ENCODE data around the gene FOXO3.

Gene FOXO3

GRCh38 chr6:108585921-108586536 lies 25.3 kb downstream of the FOXO3 start:
- no peaks in the 10 kb centered on the region for H3K36me3 ChIP-seq (replicated peaks; ENCODE audit: low read depth, low read length)
- H3K27ac ChIP-seq (ENCODE audit: low read length): no peak overlapping the region
- H3K9ac ChIP-seq (ENCODE audit: low read length): no peak overlapping the region
- H3K79me2 ChIP-seq (ENCODE audit: low read length): no peaks in the 10 kb centered on the region
- no peak for TF ChIP-seq CTCF (IDR thresholded peaks at IDR 0.05; ENCODE audit: low read depth, low read length)
- no peak for TF ChIP-seq EZH2phosphoT487 (IDR thresholded peaks at IDR 0.05; ENCODE audit: low read depth)
- H2AFZ ChIP-seq (ENCODE audit: low read depth, low read length): no peak overlapping the region
- no peak overlapping the region for H3K4me3 ChIP-seq (ENCODE audit: low read length)
- H3K9me3 ChIP-seq (ENCODE audit: insufficient read depth, low read length): no peaks in the 10 kb centered on the region
- H3K4me2 ChIP-seq (ENCODE audit: low read length): no peak overlapping the region
- no peaks in the 10 kb centered on the region for H3K4me1 ChIP-seq (ENCODE audit: low read length)
- no peaks in the 10 kb centered on the region for H4K20me1 ChIP-seq (ENCODE audit: insufficient read depth, low read length)
- no peaks in the 10 kb centered on the region for H3K27me3 ChIP-seq (ENCODE audit: low read depth, low read length)

GRCh38 chr6:108587258-108588059 lies 26.7 kb downstream of the FOXO3 start:
- H3K79me2 ChIP-seq (ENCODE audit: low read length): no peaks in the 10 kb centered on the region
- no peaks in the 10 kb centered on the region for H3K36me3 ChIP-seq (replicated peaks; ENCODE audit: low read depth, low read length)
- H3K27ac ChIP-seq (ENCODE audit: low read length): no peak overlapping the region
- no peaks in the 10 kb centered on the region for H3K9me3 ChIP-seq (ENCODE audit: insufficient read depth, low read length)
- TF ChIP-seq EZH2phosphoT487 (IDR thresholded peaks at IDR 0.05; ENCODE audit: low read depth) (no peak), CTCF (IDR thresholded peaks at IDR 0.05; ENCODE audit: low read depth, low read length) (no peak)
- no peak overlapping the region for H3K4me3 ChIP-seq (ENCODE audit: low read length)
- no peaks in the 10 kb centered on the region for H4K20me1 ChIP-seq (ENCODE audit: insufficient read depth, low read length)
- H3K4me1 ChIP-seq (ENCODE audit: low read length): 0 out of 2 replicates have a peak, but pooled peaks cover 1% of the 10 kb centered on the region
- H2AFZ ChIP-seq (ENCODE audit: low read depth, low read length): no peak overlapping the region
- H3K27me3 ChIP-seq (ENCODE audit: low read depth, low read length): 0 out of 2 replicates have a peak, but pooled peaks cover under 1% of the 10 kb centered on the region
- no peak overlapping the region for H3K4me2 ChIP-seq (ENCODE audit: low read length)
- no peak overlapping the region for H3K9ac ChIP-seq (ENCODE audit: low read length)

GRCh38 chr6:108588586-108588985 lies 27.9 kb downstream of the FOXO3 start:
- H3K9ac ChIP-seq (ENCODE audit: low read length): no peak overlapping the region
- no peak for TF ChIP-seq CTCF (IDR thresholded peaks at IDR 0.05; ENCODE audit: low read depth, low read length)
- TF ChIP-seq EZH2phosphoT487 (IDR thresholded peaks at IDR 0.05; ENCODE audit: low read depth): no peak
- H3K4me3 ChIP-seq (ENCODE audit: low read length): no peak overlapping the region
- no peaks in the 10 kb centered on the region for H3K79me2 ChIP-seq (ENCODE audit: low read length)
- H3K27me3 ChIP-seq (ENCODE audit: low read depth, low read length): 0 out of 2 replicates have a peak, but pooled peaks cover 3% of the 10 kb centered on the region
- no peaks in the 10 kb centered on the region for H4K20me1 ChIP-seq (ENCODE audit: insufficient read depth, low read length)
- H3K4me1 ChIP-seq (ENCODE audit: low read length): 0 out of 2 replicates have a peak, but pooled peaks cover 3% of the 10 kb centered on the region
- no peaks in the 10 kb centered on the region for H3K36me3 ChIP-seq (replicated peaks; ENCODE audit: low read depth, low read length)
- no peak overlapping the region for H3K4me2 ChIP-seq (ENCODE audit: low read length)
- no peak overlapping the region for H2AFZ ChIP-seq (ENCODE audit: low read depth, low read length)
- no peak overlapping the region for H3K27ac ChIP-seq (ENCODE audit: low read length)
- H3K9me3 ChIP-seq (ENCODE audit: insufficient read depth, low read length): no peaks in the 10 kb centered on the region

GRCh38 chr6:108589244-108589791 lies 28.6 kb downstream of the FOXO3 start:
- H3K79me2 ChIP-seq (ENCODE audit: low read length): no peaks in the 10 kb centered on the region
- 0 out of 2 replicates have a peak, but pooled peaks cover 3% of the 10 kb centered on the region for H3K27me3 ChIP-seq (ENCODE audit: low read depth, low read length)
- no peak overlapping the region for H3K9ac ChIP-seq (ENCODE audit: low read length)
- H3K4me2 ChIP-seq (ENCODE audit: low read length): no peak overlapping the region
- no peaks in the 10 kb centered on the region for H3K9me3 ChIP-seq (ENCODE audit: insufficient read depth, low read length)
- no peak overlapping the region for H3K27ac ChIP-seq (ENCODE audit: low read length)
- H2AFZ ChIP-seq (ENCODE audit: low read depth, low read length): no peak overlapping the region
- TF ChIP-seq CTCF (IDR thresholded peaks at IDR 0.05; ENCODE audit: low read depth, low read length) (no peak), EZH2phosphoT487 (IDR thresholded peaks at IDR 0.05; ENCODE audit: low read depth) (no peak)
- no peaks in the 10 kb centered on the region for H4K20me1 ChIP-seq (ENCODE audit: insufficient read depth, low read length)
- H3K36me3 ChIP-seq (replicated peaks; ENCODE audit: low read depth, low read length): no peaks in the 10 kb centered on the region
- no peak overlapping the region for H3K4me3 ChIP-seq (ENCODE audit: low read length)
- 0 out of 2 replicates have a peak, but pooled peaks cover 3% of the 10 kb centered on the region for H3K4me1 ChIP-seq (ENCODE audit: low read length)

Data from OCI-LY3 (cell line).